IPS DF 6.9 (cell line): ENCODE results near the gene CCL5.

Experiments used
- DNase-seq: peaks from one replicate; pipeline ENCODE4 v3.0.0-alpha.2; 2013; ENCODE audit warnings: low read depth, low spot score
- H3K27ac ChIP-seq: one replicate; pipeline ENCODE4 v1.5.1; 2013; ENCODE audit warnings: low read length, control low read depth
- H3K27me3 ChIP-seq: 2 replicates; pipeline ENCODE4 v1.6.1; 2013; ENCODE audit warnings: mild to moderate bottlenecking, low read length; ENCODE audit not compliant: control insufficient read depth, insufficient read depth
- H3K36me3 ChIP-seq: 2 replicates; pipeline ENCODE4 v1.6.1; 2013; ENCODE audit warnings: low read length; ENCODE audit not compliant: control insufficient read depth, insufficient read depth
- H3K4me1 ChIP-seq: 2 replicates; pipeline ENCODE4 v1.6.1; 2013; ENCODE audit warnings: low read length; ENCODE audit not compliant: control insufficient read depth, insufficient read depth
- H3K4me3 ChIP-seq: 2 replicates; pipeline ENCODE4 v1.5.1; 2013; ENCODE audit warnings: mild to moderate bottlenecking, low read length
- H3K9me3 ChIP-seq: 2 replicates; pipeline ENCODE4 v1.6.1; 2013; ENCODE audit warnings: low read length, inconsistent platforms; ENCODE audit not compliant: control insufficient read depth, insufficient read depth
- WGBS: extraction: QIAGEN DNeasy Blood & Tissue Kit; methylation state at CpG from one replicate; pipeline ENCODE4 v1.1.7; 2013; ENCODE audit warnings: mixed read lengths, missing lambda C conversion rate; ENCODE audit not compliant: insufficient read length, insufficient coverage; 5-methylcytosine and 5-hydroxymethylcytosine counted together

Gene CCL5

DNA sequence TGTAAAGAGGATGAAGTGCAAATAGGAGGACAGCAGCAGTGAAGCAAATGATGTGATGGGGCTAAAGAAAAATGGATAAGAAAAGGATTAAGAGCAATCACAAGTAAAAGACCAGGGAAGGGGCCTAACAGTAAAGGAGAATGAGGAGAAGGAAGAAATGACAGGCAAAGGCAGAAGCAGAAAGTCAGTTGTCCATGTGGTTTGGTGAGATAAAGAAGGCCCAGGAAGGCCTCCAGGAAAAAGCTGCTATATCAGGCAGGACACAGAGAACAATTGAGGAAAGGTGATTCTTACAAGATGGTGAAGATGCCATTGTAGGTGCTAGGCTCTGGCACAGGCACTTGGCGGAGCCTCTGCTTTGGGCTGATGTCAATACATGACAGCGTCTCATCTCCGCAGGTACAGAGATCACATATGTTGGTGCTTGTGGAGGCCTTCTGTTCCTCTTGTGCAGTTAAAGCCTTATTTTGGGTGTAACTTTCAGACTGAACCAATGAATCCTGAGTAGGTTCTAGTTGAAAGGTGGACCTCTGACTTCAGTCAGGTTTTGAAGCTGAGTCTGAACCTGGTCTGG, 32.3 kb upstream of the CCL5 start:
- Histone ChIP-seq H3K4me3 (no peak overlapping the region), H3K9me3 (no peaks in the 10 kb centered on the region; the same call in none of the 2 replicates), H3K27me3 (no peaks in the 10 kb centered on the region), H3K4me1 (no peaks in the 10 kb centered on the region), H3K27ac (no peak overlapping the region), H3K36me3 (no peaks in the 10 kb centered on the region)
- WGBS = no CpG with 5 or more reads among the region's 3 CpGs
- no peak for DNase-seq

DNA sequence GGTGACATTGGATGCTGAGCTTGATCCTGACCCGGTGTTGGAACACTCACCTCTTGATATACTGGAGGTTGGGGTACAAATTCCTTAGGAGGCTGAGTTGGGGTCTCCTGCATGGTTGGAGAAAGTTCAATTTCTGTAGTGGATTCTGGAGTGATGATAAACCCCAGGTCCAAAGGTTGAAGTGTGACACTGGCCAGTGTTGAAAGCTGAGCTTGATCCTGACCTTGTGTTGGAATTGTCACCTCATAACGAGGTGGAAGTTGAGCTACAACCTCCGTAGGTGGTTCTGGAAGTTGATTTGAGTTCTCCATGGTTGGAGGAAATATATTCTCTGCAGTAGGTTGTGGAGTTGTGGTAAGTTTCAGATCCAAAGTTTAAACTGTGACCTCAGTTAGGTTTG, 29.2 kb upstream of the CCL5 start:
- H3K36me3 ChIP-seq = no peaks in the 10 kb centered on the region
- H3K4me1 ChIP-seq = no peaks in the 10 kb centered on the region
- DNase-seq = no peak
- no peak overlapping the region for H3K4me3 ChIP-seq
- no peak overlapping the region for H3K27ac ChIP-seq
- WGBS = no CpG with 5 or more reads among the region's 3 CpGs
- no peaks in the 10 kb centered on the region for H3K27me3 ChIP-seq
- no peaks in the 10 kb centered on the region; the same call in 1 of the 2 replicates for H3K9me3 ChIP-seq

DNA sequence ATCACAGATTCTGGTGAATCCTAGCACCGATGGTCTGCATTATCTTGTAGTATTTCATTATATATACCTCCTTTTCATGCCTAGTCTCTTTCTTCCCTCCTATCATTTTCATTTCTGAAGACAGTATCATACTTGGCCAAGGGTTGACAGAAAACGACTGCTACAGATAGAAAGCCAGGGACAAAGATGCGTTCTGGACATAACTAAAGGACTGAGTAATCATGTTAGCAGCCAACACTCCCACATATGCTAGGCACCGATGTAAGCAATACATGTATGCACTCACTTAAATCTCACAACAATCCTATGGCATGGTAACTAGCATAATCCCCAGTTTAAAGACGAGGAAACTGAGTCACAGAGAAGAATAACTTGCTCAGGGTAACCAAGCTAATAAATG, 27.5 kb upstream of the CCL5 start:
- H3K27me3 ChIP-seq = no peaks in the 10 kb centered on the region
- DNase-seq = no peak
- no peaks in the 10 kb centered on the region for H3K36me3 ChIP-seq
- no peak overlapping the region for H3K27ac ChIP-seq
- no peaks in the 10 kb centered on the region for H3K9me3 ChIP-seq
- no peak overlapping the region for H3K4me3 ChIP-seq
- no CpG with 5 or more reads among the region's 5 CpGs for WGBS
- no peaks in the 10 kb centered on the region for H3K4me1 ChIP-seq

DNA sequence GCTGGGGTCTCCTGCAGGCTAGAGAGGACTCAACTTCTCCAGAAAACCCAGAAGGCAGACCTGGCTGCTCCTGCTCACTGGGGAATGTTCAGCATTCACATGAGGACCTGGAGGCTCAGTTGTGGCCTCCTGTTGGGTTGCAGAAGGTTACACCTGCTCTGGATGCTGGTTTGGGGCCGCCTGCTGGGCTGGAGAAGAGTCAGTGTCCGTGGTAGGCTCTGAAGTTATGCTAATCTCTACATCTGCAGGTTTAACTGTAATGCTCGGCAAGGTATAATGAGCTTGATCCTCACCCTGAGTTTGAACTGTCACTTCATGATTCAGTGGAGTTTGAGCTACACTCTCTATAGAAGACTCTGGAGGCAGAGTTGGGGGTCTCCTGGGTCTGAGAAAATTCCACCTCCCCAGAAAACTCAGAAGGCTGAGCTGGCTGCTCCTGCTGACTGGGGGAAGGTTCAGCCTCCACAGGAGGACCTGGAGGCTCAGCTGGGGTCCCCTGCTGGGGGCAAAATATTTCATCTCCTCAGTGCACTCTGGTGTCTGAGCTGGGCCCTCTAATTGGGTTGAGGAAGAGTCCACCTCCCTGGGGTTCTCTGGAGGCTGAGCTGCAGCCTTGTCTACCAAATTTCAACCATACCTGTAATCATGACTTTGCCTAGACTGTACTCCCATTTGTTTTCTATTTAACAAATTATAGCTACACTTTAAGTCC, 26.9 kb upstream of the CCL5 start:
- no CpG with 5 or more reads among the region's 3 CpGs for WGBS
- Histone ChIP-seq H3K36me3 (no peaks in the 10 kb centered on the region), H3K9me3 (no peaks in the 10 kb centered on the region), H3K4me1 (no peaks in the 10 kb centered on the region), H3K27ac (no peak overlapping the region), H3K27me3 (no peaks in the 10 kb centered on the region), H3K4me3 (no peak overlapping the region)
- no peak for DNase-seq

DNA sequence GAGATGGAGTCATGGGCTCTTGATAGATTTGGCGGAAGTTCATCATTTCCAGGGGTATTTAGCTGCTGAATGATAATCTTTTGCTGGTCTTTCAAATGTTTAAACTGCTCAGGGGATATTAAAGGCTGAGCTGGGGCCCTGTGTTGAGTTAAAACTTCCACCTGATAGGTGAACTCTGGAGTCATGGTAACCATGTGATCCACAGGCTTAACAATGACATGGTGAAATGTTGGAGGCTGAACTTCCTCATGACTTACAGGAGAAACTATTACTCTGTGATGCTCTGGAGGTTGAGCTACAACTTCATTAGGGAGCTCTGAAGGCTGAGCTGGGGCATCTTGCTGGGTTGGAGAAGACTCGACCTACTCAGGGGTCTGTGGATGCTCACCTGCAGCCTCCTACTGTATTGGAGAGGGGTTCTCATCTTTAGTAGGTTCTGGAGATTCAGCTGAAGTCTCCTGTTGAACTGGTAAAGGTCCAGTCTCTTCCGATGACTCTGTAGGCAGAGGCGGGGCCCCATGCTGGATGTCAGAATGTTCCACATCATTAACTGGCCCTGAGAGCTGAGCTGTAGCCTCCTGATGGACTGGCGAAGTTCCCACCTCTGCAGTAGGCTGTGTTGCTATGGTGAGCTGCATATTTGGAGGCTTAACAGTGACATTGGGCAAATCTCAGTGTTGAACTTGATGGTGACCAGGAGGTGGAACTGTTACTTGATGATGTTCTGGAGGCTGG, 26.2 kb upstream of the CCL5 start:
- Histone ChIP-seq H3K27ac (no peak overlapping the region), H3K36me3 (no peaks in the 10 kb centered on the region), H3K9me3 (no peaks in the 10 kb centered on the region), H3K4me1 (no peaks in the 10 kb centered on the region), H3K4me3 (no peak overlapping the region), H3K27me3 (no peaks in the 10 kb centered on the region)
- no CpG with 5 or more reads among the region's 5 CpGs for WGBS
- DNase-seq = no peak

DNA sequence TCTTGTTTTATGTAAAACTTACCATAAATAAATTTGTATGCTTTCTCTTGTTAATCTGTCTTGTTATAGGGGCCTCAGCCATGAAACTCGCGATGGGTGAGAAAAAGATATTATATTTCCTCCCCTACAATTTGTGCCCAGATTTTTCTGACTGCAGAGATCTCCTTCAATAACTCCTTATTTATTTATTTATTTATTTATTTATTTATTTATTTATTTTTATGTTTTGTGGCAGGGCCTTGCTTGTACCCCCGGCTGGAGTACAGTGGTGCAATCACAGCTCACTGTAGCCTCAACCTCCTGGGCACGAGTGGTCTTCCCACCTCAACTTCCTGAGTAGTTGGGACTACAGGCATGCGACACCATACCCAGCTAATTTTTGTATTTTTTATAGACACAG, 23.3 kb upstream of the CCL5 start:
- no CpG with 5 or more reads among the region's 5 CpGs for WGBS
- Histone ChIP-seq H3K4me3 (no peak overlapping the region), H3K27ac (no peak overlapping the region), H3K36me3 (no peaks in the 10 kb centered on the region), H3K27me3 (no peaks in the 10 kb centered on the region), H3K4me1 (no peaks in the 10 kb centered on the region), H3K9me3 (no peaks in the 10 kb centered on the region)
- no peak for DNase-seq

DNA sequence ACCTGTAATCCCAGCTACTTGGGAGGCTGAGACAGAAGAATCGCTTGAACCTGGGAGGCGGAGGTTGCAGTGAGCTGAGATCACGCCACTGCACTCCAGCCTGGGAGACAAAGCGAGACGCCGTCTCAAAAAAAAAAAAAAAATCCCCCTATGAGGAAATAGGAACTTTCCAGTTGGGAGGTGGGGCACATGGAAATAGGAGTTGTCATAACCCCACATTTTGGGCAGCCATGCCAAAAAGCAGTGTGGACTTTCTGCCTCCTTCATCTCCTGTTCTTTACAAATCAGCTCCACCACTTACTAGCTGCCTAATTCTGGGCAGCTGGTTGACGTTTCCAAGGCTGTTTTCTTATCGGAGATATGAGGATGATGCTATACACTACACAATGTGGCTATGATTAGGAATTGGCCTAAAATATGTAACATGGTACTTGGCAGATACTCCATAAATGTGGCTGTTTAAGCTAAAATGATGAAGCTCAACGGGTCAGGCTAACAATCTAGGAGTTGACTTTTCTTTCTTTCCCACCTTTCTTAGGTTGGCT, 21.5 kb upstream of the CCL5 start:
- no peak for DNase-seq
- H3K36me3 ChIP-seq = no peaks in the 10 kb centered on the region
- H3K27ac ChIP-seq = no peak overlapping the region
- no CpG with 5 or more reads among the region's 9 CpGs for WGBS
- no peaks in the 10 kb centered on the region for H3K9me3 ChIP-seq
- H3K27me3 ChIP-seq = no peaks in the 10 kb centered on the region
- H3K4me1 ChIP-seq = no peaks in the 10 kb centered on the region
- no peak overlapping the region for H3K4me3 ChIP-seq

DNA sequence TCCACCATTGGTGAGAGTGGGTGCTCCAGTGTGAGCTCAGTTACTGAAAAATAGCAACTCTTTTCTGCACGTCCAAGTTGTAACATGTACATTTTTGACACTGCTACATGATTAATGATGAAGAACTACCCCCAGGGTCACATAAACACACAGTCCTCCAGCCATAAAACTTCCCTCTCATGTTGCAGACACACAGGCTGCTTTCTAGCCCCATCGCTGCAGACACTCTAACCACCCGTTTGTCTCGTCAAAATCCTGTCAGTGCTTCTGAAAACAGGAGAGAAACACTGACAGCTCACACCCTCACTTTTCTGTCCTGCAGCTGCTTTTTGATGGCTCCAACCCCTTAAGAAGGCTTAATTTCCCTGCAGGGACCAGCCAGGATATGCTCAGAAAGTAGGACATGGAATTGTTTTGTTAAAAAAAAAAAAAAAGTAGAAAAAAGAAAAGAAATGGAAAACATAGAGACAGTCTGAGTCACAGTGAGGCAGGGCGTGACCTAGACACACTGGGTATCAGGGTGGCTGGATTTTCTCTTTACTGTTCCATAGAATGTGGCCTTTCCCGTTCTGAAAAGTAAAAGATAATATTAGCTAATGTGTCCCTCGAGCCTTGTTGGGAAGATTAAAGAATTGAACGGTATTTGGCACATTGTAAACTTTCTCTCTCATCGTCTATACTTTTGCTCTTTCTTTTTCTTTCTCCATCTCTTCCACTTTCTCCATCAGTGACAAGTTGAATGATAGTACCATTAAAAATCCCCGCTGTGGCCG, 20.7 kb upstream of the CCL5 start:
- no CpG with 5 or more reads among the region's 11 CpGs for WGBS
- no peak for DNase-seq
- Histone ChIP-seq H3K4me3 (no peak overlapping the region), H3K36me3 (no peaks in the 10 kb centered on the region), H3K27ac (no peak overlapping the region), H3K27me3 (no peaks in the 10 kb centered on the region), H3K4me1 (no peaks in the 10 kb centered on the region), H3K9me3 (no peaks in the 10 kb centered on the region)

DNA sequence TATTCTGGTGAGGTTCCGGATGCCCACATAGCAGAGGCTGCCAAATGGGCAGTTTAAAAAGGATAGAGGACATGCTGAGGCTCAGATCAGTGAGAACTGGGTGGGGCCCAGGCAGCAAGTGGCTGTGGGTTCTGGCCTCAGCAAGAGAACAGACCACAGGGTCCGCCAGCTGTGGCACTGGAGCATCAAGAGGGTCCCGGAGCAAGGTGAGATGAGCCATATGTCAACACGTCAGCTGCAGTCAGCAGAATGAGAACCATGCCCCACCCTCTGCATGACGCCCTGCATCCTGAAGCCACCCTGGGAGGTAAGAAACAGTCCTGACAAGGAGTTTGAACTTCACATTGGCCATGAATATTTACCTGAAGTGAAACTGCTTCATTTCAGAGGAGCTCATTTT, 20.1 kb upstream of the CCL5 start:
- H3K4me3 ChIP-seq = no peak overlapping the region
- H3K36me3 ChIP-seq = no peaks in the 10 kb centered on the region
- no peaks in the 10 kb centered on the region for H3K27me3 ChIP-seq
- no CpG with 5 or more reads among the region's 5 CpGs for WGBS
- no peak overlapping the region for H3K27ac ChIP-seq
- H3K9me3 ChIP-seq = no peaks in the 10 kb centered on the region
- DNase-seq = no peak
- no peaks in the 10 kb centered on the region for H3K4me1 ChIP-seq
